ENCODE data around the gene ANKS1B. TPM values are rescaled to one million over a fixed set of nuclear protein-coding genes. Genes with fewer than 3 reads are reported as not detected.
A peak's percentile ranks its signal among the peaks of the same experiment; 100 is the strongest.

The ANKS1B gene
- total and polyA plus RNA-seq, 10 of the 15 experiments (the other 5 are each of a cell fraction or from before 2014, with no cell fraction given) = 0.16 to 1.3 (median 0.82) TPM; not detected in 7

DNA sequence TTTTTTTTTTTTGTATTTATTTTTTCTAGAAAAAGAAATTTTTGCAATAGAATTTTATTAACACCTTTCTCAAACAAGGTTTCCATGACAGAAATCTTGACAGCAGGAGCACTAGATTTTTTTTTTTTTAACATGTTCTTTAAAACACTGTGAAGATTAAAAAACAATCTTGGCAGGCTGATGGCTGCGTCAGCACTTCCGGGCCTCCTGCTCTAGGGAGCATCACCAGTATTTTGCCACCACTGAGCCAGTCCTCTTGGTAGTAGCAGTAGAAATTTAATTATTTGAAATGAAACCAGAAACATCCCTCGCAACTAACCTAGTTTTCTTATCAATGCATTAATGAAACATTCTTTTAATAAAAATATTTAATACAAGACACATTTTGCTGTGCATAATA lies 1240.1 kb downstream of the ANKS1B start:
- H3K27me3 ChIP-seq (replicated peaks in 1 of 2; ENCODE audit: control insufficient read depth in 2 of 2, insufficient read depth in 2 of 2, low read length in 1 of 2) = peaks cover 3 to 7% of the 10 kb centered on the region in 2 experiments; a peak in 3 of 4 replicates
- no peak overlapping the region for H3K27ac ChIP-seq (ENCODE audit: control insufficient read depth, insufficient read depth)
- CTCF ChIA-PET = no interaction called here
- RAD21 ChIA-PET (ENCODE audit: unreplicated experiment) = no interaction called here
- no TSS peak for BruUV-seq (replicated peaks)
- no peaks in the 10 kb centered on the region for H3K79me2 ChIP-seq (ENCODE audit: control insufficient read depth, insufficient read depth, low read length)
- no peaks in the 10 kb centered on the region for H3K36me3 ChIP-seq (ENCODE audit: control insufficient read depth in 2 of 2, insufficient read depth in 2 of 2, low read length in 1 of 2)
- TF ChIP-seq, protein P1, sequence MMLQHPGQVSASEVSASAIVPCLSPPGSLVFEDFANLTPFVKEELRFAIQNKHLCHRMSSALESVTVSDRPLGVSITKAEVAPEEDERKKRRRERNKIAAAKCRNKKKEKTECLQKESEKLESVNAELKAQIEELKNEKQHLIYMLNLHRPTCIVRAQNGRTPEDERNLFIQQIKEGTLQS (IDR thresholded peaks at IDR 0.05; ENCODE audit: borderline replicate concordance, extremely low read depth, low read depth, low read length) = no peak
- TF ChIP-seq RELA (IDR thresholded peaks at IDR 0.05; ENCODE audit: borderline replicate concordance, partially characterized antibody) = no peak
- no peak for TF ChIP-seq BMI1 (IDR thresholded peaks at IDR 0.05; ENCODE audit: borderline replicate concordance)
- TF ChIP-seq IRF4 (IDR thresholded peaks at IDR 0.05; ENCODE audit: low read depth, low read length) = no peak
- no peak for TF ChIP-seq KAT2A (conservative IDR thresholded peaks at IDR 0.05; ENCODE audit: control insufficient read depth, low read depth, low read length)
- no peak for TF ChIP-seq RB1 (IDR thresholded peaks at IDR 0.05; ENCODE audit: borderline replicate concordance)
- H2AFZ ChIP-seq (ENCODE audit: control insufficient read depth, low read depth, low read length) = no peak overlapping the region
- DNase-seq (ENCODE audit: low read depth, low spot score) (no peak), FAIRE-seq (no peak), ATAC-seq (no peak)
- H3K4me3 ChIP-seq = no peak overlapping the region
- intact Hi-C loops (cut with micrococcal nuclease; ENCODE audit: unreplicated experiment) = no loop called here
- SMC1A ChIA-PET (ENCODE audit: uncharacterized antibody, unreplicated experiment) = no interaction called here
- POLR2A ChIA-PET = no interaction called here
- WGBS (ENCODE audit: insufficient coverage, insufficient replicate concordance, low lambda C conversion rate, missing lambda C conversion rate) = 97% methylated on average over 3 of the region's 3 CpGs
- H3K9ac ChIP-seq (ENCODE audit: control insufficient read depth, insufficient read depth, low read length) = no peak overlapping the region
- peaks cover 4% of the 10 kb centered on the region; the same call in 1 of the 2 replicates for H3K4me1 ChIP-seq (ENCODE audit: control insufficient read depth, insufficient read depth, low read length)
- in situ Hi-C loops (cut with MboI) = no loop called here
- H3K4me2 ChIP-seq (ENCODE audit: control insufficient read depth, insufficient read depth) = no peak overlapping the region
- H3K9me3 ChIP-seq (replicated peaks; ENCODE audit: control insufficient read depth, insufficient read depth, low read length) = no peaks in the 10 kb centered on the region
- no peaks in the 10 kb centered on the region for H4K20me1 ChIP-seq (ENCODE audit: control insufficient read depth, insufficient read depth)

DNA sequence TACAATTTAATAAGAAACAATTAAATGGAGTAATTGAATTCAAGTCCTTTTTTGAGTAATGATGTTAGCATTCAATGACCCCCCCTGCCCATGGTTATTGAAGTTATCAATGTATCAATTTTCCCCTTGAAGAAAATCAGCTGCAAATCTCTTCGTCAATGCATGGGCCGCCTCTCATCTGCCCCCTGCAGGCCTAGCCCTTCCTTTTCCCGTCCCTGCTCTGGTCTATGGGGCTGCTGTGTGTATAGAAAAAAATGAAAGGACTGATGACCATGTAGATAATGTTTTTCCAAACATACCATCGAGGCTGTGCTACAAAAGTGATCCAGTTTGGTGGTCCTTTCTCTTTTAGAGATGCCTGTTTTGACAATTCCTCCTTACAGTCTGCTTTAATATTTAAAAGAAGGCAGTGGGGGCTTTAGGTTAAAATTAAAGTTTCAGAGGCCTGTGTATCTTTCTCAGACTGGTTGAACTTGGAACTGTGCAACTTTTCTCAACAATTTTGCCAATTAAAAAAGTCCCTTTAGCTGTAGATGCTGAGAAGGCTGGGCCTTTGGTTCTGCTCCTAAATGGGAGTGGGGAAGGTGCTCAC lies 1241.3 kb downstream of the ANKS1B start:
- peak; percentile 90 for ATAC-seq
- TF ChIP-seq, protein P2, sequence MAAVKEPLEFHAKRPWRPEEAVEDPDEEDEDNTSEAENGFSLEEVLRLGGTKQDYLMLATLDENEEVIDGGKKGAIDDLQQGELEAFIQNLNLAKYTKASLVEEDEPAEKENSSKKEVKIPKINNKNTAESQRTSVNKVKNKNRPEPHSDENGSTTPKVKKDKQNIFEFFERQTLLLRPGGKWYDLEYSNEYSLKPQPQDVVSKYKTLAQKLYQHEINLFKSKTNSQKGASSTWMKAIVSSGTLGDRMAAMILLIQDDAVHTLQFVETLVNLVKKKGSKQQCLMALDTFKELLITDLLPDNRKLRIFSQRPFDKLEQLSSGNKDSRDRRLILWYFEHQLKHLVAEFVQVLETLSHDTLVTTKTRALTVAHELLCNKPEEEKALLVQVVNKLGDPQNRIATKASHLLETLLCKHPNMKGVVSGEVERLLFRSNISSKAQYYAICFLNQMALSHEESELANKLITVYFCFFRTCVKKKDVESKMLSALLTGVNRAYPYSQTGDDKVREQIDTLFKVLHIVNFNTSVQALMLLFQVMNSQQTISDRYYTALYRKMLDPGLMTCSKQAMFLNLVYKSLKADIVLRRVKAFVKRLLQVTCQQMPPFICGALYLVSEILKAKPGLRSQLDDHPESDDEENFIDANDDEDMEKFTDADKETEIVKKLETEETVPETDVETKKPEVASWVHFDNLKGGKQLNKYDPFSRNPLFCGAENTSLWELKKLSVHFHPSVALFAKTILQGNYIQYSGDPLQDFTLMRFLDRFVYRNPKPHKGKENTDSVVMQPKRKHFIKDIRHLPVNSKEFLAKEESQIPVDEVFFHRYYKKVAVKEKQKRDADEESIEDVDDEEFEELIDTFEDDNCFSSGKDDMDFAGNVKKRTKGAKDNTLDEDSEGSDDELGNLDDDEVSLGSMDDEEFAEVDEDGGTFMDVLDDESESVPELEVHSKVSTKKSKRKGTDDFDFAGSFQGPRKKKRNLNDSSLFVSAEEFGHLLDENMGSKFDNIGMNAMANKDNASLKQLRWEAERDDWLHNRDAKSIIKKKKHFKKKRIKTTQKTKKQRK (IDR thresholded peaks at IDR 0.05; ENCODE audit: low read depth, low read length) = no peak
- TF ChIP-seq FOS (IDR thresholded peaks at IDR 0.05; ENCODE audit: borderline replicate concordance, extremely low read depth, insufficient read length) = no peak
- TF ChIP-seq RAD21 (IDR thresholded peaks at IDR 0.05; ENCODE audit: insufficient read depth, low read depth, low read length) = peak; percentile 46
- 0 out of 2 replicates have a peak, but pooled peaks have one; percentile 18 for TF ChIP-seq YY1 (IDR thresholded peaks at IDR 0.05; ENCODE audit: low read depth, low read length)
- no peak for TF ChIP-seq MEF2B (IDR thresholded peaks at IDR 0.05; ENCODE audit: partially characterized antibody, poor library complexity, severe bottlenecking)

More for the DNA sequence above, 1241.3 kb downstream of the ANKS1B start:
- SMC1A ChIA-PET (ENCODE audit: uncharacterized antibody, unreplicated experiment) = interaction anchor here (1.0 to 5.6 kb wide), 4 partner anchors 9 to 256 kb away, joined by 4 to 29 read pairs (median 6); no protein-coding TSS in a partner anchor
- Histone ChIP-seq H3K9ac (ENCODE audit: control insufficient read depth, insufficient read depth, low read length) (no peak overlapping the region), H3K79me2 (ENCODE audit: control insufficient read depth, insufficient read depth, low read length) (no peaks in the 10 kb centered on the region), H3K4me3 (no peak overlapping the region), H3K4me2 (ENCODE audit: control insufficient read depth, insufficient read depth) (no peak overlapping the region), H3K36me3 (ENCODE audit: control insufficient read depth in 2 of 2, insufficient read depth in 2 of 2, low read length in 1 of 2) (no peaks in the 10 kb centered on the region), H3K27me3 (replicated peaks in 1 of 2; ENCODE audit: control insufficient read depth in 2 of 2, insufficient read depth in 2 of 2, low read length in 1 of 2) (peaks cover 3 to 7% of the 10 kb centered on the region in 2 experiments; a peak in 3 of 4 replicates), H3K27ac (ENCODE audit: control insufficient read depth, insufficient read depth) (no peak overlapping the region), H3K4me1 (ENCODE audit: control insufficient read depth, insufficient read depth, low read length) (peaks cover 4% of the 10 kb centered on the region; the same call in 1 of the 2 replicates), H2AFZ (ENCODE audit: control insufficient read depth, low read depth, low read length) (no peak overlapping the region), H4K20me1 (ENCODE audit: control insufficient read depth, insufficient read depth) (no peaks in the 10 kb centered on the region), H3K9me3 (replicated peaks; ENCODE audit: control insufficient read depth, insufficient read depth, low read length) (no peaks in the 10 kb centered on the region)
- FAIRE-seq (peak; percentile 52), DNase-seq (ENCODE audit: low read depth, low spot score) (no peak)
- POLR2A ChIA-PET = no interaction called here
- in situ Hi-C loops (cut with MboI) = no loop called here
- CTCF ChIA-PET = interaction anchor here (0.6 to 6.0 kb wide), 6 partner anchors 9 to 96 kb away, joined by 3 to 36 read pairs (median 4); no protein-coding TSS in a partner anchor
- intact Hi-C loops (cut with micrococcal nuclease; ENCODE audit: unreplicated experiment) = no loop called here
- no TSS peak for BruUV-seq (replicated peaks)
- RAD21 ChIA-PET (ENCODE audit: unreplicated experiment) = no interaction called here
- 0% methylated on average over 4 of the region's 4 CpGs for WGBS (ENCODE audit: insufficient coverage, insufficient replicate concordance, low lambda C conversion rate, missing lambda C conversion rate)
